ENCODE results near the gene HACL1.

DNA sequence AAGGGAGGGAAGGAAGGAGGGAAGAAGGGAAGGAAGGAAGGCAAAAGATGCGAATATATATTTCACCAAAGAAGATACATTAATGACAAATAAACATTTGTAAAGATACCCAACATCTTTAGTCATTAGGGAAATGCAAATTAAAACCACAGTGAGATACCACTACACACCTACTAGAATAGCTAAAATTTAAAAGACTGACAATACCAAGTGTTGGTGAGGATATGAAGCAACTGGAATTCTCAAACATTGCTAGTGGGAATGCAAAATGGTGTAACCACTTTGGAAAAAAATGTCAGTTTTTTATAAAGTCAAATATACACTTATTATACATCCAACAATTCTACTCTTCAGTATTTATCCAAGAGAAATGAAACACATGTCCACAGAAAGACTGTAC, 75.6 kb downstream of the HACL1 start:
- no peak for TF ChIP-seq FOXM1 (IDR thresholded peaks at IDR 0.05; ENCODE audit: borderline replicate concordance, low read depth)
- no peak for TF ChIP-seq TAF1 (IDR thresholded peaks at IDR 0.05; ENCODE audit: low read depth)
- TF ChIP-seq, protein P1, sequence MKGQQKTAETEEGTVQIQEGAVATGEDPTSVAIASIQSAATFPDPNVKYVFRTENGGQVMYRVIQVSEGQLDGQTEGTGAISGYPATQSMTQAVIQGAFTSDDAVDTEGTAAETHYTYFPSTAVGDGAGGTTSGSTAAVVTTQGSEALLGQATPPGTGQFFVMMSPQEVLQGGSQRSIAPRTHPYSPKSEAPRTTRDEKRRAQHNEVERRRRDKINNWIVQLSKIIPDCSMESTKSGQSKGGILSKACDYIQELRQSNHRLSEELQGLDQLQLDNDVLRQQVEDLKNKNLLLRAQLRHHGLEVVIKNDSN (IDR thresholded peaks at IDR 0.05) = no peak
- no peak for TF ChIP-seq NFIC (IDR thresholded peaks at IDR 0.05)
- TF ChIP-seq RAD21 (IDR thresholded peaks at IDR 0.05; ENCODE audit: low read depth) = no peak
- TF ChIP-seq TEAD4 (IDR thresholded peaks at IDR 0.05) = no peak
- no peak for TF ChIP-seq CEBPB (IDR thresholded peaks at IDR 0.05)
- no peak for TF ChIP-seq EP300 (IDR thresholded peaks at IDR 0.05; ENCODE audit: borderline replicate concordance)
- TF ChIP-seq TCF12 (IDR thresholded peaks at IDR 0.05; ENCODE audit: low read depth) = no peak
- TF ChIP-seq, protein P2, sequence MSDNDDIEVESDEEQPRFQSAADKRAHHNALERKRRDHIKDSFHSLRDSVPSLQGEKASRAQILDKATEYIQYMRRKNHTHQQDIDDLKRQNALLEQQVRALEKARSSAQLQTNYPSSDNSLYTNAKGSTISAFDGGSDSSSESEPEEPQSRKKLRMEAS (IDR thresholded peaks at IDR 0.05) = no peak
- no peak for TF ChIP-seq YY1 (IDR thresholded peaks at IDR 0.05; ENCODE audit: low read depth)
- TF ChIP-seq ZBTB7A (IDR thresholded peaks at IDR 0.05; ENCODE audit: low read depth) = no peak
- TF ChIP-seq, protein P3, sequence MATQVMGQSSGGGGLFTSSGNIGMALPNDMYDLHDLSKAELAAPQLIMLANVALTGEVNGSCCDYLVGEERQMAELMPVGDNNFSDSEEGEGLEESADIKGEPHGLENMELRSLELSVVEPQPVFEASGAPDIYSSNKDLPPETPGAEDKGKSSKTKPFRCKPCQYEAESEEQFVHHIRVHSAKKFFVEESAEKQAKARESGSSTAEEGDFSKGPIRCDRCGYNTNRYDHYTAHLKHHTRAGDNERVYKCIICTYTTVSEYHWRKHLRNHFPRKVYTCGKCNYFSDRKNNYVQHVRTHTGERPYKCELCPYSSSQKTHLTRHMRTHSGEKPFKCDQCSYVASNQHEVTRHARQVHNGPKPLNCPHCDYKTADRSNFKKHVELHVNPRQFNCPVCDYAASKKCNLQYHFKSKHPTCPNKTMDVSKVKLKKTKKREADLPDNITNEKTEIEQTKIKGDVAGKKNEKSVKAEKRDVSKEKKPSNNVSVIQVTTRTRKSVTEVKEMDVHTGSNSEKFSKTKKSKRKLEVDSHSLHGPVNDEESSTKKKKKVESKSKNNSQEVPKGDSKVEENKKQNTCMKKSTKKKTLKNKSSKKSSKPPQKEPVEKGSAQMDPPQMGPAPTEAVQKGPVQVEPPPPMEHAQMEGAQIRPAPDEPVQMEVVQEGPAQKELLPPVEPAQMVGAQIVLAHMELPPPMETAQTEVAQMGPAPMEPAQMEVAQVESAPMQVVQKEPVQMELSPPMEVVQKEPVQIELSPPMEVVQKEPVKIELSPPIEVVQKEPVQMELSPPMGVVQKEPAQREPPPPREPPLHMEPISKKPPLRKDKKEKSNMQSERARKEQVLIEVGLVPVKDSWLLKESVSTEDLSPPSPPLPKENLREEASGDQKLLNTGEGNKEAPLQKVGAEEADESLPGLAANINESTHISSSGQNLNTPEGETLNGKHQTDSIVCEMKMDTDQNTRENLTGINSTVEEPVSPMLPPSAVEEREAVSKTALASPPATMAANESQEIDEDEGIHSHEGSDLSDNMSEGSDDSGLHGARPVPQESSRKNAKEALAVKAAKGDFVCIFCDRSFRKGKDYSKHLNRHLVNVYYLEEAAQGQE (IDR thresholded peaks at IDR 0.05; ENCODE audit: low read depth) = no peak
- TF ChIP-seq CREB1 (IDR thresholded peaks at IDR 0.05; ENCODE audit: low read depth) = no peak
